ENCODE measurements around the gene CORO2B. TPM values are rescaled to one million over a fixed set of nuclear protein-coding genes. Genes with fewer than 3 reads are reported as not detected.
"Not testable (repeated sequence)": the region's sequence is repeated elsewhere in the genome, so short reads cannot be mapped to it uniquely, and the experiment has no call there.

The CORO2B gene
- total RNA-seq, 6 donors from 2014 or later, result 0.79 to 9.0 (median 2.0) TPM

DNA sequence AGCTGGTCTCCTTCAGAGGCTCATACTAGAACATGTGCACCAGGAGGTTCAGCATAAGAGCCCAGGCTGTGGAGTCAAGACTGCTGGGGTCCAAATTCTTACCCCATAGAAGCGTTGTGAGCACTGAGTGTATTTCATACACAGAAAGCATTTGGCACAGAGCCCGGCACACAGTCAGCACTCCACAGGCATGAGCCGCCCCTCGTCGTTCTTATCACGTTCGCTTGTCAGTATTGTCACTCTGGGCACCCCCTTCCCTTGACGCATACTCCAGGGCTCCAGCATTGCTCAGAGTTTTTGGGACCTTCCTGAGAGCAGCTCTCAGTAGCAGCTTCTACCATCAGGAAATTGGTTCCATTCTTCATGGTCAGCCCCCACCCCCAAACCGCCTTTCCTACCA is 25.2 kb downstream of the CORO2B start:
- no peak overlapping the region for H3K4me3 ChIP-seq
- ATAC-seq (ENCODE audit: low FRiP score in 2 of 2), result no peak

GRCh38 chr15:68604840-68605478 is 26.2 kb downstream of the CORO2B start:
- 74 to 81% methylated on average over 10 of the region's 10 CpGs for WGBS, 2 donors
- H3K27ac ChIP-seq; ATAC-seq (ENCODE audit: low FRiP score in 2 of 2); DNase-seq; H3K27me3 ChIP-seq; H3K4me3 ChIP-seq; H3K36me3 ChIP-seq; H3K9me3 ChIP-seq: not testable (repeated sequence)
- H3K4me1 ChIP-seq, result peaks cover 18 to 28% (median 25%) of the 10 kb centered on the region in 4 donors

More for the DNA sequence above, 25.2 kb downstream of the CORO2B start:
- Histone ChIP-seq H3K36me3 (no peaks in the 10 kb centered on the region), H3K9me3 (no peaks in the 10 kb centered on the region), H3K4me1 (peaks cover 23 to 37% (median 35%) of the 10 kb centered on the region in 4 donors), H3K27me3 (no peaks in the 10 kb centered on the region), H3K27ac (no peak overlapping the region)
- DNase-seq, result no peak
- TF ChIP-seq POLR2AphosphoS5 (IDR thresholded peaks at IDR 0.05) (no peak), POLR2A (IDR thresholded peaks at IDR 0.05) (no peak), EP300 (IDR thresholded peaks at IDR 0.05) (no peak), CTCF (IDR thresholded peaks at IDR 0.05) (no peak)
- WGBS, 2 donors, result 86 to 88% methylated on average over 9 of the region's 9 CpGs

DNA sequence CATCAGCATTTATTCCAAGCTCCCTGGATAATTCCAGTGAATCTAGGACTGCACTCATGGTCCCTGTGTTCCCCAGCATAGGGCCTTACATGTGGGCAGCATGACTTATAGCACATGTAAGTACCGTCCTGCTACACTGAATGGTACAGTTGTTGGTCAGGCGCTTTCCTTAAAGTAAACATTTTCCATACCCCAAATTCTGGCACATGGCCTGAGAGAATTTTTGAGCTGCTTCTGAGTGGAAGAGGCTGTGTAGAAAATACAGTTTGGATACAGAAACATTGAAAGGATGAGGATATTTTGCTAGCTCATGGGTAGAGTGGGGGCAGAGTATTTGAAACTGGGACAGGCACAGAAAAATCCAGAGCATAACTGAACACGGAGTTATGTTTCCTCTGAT is 27.6 kb downstream of the CORO2B start:
- no peak for DNase-seq
- no peak for TF ChIP-seq POLR2AphosphoS5 (IDR thresholded peaks at IDR 0.05)
- no peak for TF ChIP-seq CTCF (IDR thresholded peaks at IDR 0.05)
- TF ChIP-seq EP300 (IDR thresholded peaks at IDR 0.05), result no peak
- no peak for TF ChIP-seq POLR2A (IDR thresholded peaks at IDR 0.05)
- H3K4me1 ChIP-seq, result peaks cover 10 to 17% (median 12%) of the 10 kb centered on the region in 4 donors
- no peaks in the 10 kb centered on the region for H3K27me3 ChIP-seq
- no peaks in the 10 kb centered on the region for H3K36me3 ChIP-seq
- no peaks in the 10 kb centered on the region for H3K9me3 ChIP-seq
- 80 to 92% methylated on average over 3 of the region's 3 CpGs for WGBS, 2 donors
- no peak overlapping the region for H3K27ac ChIP-seq
- no peak for ATAC-seq (ENCODE audit: low FRiP score in 2 of 2)
- H3K4me3 ChIP-seq, result no peak overlapping the region

DNA sequence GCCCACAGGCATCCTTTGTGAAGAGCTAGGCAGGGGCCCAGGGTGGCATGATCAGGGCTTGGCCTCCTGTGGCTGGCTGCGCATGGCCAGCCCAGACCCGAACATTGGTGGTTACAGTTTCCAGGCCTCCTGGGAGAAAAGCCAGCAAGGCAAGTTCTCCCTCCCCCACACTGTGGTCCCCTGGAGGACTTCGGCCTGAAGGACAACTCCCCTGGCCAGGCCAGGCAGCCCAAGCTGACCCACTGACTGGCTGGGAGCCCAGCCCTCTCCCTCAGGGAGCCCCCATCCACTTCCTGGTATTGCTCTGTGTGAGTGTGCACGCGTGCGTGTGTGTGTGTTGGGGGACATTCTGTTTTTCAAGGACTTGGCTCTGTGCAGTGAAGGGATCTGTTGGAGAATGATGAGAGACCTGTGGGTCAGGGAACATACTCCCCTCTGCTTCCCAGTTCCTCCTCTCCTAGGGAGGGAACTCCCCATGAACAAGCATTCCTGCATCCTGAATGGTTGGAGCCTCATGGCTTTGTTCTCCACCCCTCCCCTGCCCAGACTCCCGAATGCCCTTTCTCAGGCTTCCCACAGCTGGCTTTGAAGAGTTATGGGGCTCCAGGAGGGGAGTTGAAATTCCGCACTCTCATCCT is 29.5 kb downstream of the CORO2B start:
- no peaks in the 10 kb centered on the region for H3K27me3 ChIP-seq
- H3K4me1 ChIP-seq, result peaks cover 7 to 14% (median 10%) of the 10 kb centered on the region in 4 donors
- no peaks in the 10 kb centered on the region for H3K36me3 ChIP-seq
- 56 to 60% methylated on average over 5 to 8 of the region's 8 CpGs for WGBS, 2 donors
- H3K27ac ChIP-seq, result peak overlapping the region in 3 of 4 donors; percentile 30 to 48 (median 43)
- H3K4me3 ChIP-seq, result no peak overlapping the region
- H3K9me3 ChIP-seq, result no peaks in the 10 kb centered on the region
- TF ChIP-seq CTCF (IDR thresholded peaks at IDR 0.05) (no peak), POLR2AphosphoS5 (IDR thresholded peaks at IDR 0.05) (peak in 1 of 2 donors; percentile 53), EP300 (IDR thresholded peaks at IDR 0.05) (peak in 2 of 4 donors; percentile 66 to 72)
- DNase-seq, result peak in 1 of 2 donors; percentile 44
- ATAC-seq (ENCODE audit: low FRiP score in 2 of 2), result peak; percentile 50 to 71

- no peaks in the 10 kb centered on the region for H3K27me3 ChIP-seq
- TF ChIP-seq EP300 (IDR thresholded peaks at IDR 0.05) (no peak), POLR2A (IDR thresholded peaks at IDR 0.05) (no peak), POLR2AphosphoS5 (IDR thresholded peaks at IDR 0.05) (no peak), CTCF (IDR thresholded peaks at IDR 0.05) (no peak)
- H3K9me3 ChIP-seq, result no peaks in the 10 kb centered on the region
- DNase-seq, result no peak
- peak overlapping the region in 3 of 4 donors; percentile 30 to 48 (median 43) for H3K27ac ChIP-seq
- ATAC-seq (ENCODE audit: low FRiP score in 2 of 2), result no peak
- WGBS, 2 donors, result 79 to 91% methylated on average over 4 of the region's 4 CpGs
- H3K4me3 ChIP-seq, result no peak overlapping the region
- H3K4me1 ChIP-seq, result peaks cover 8 to 14% (median 12%) of the 10 kb centered on the region in 4 donors
- H3K36me3 ChIP-seq, result no peaks in the 10 kb centered on the region
Observed at GRCh38 chr15:68608844-68609232, 30.0 kb downstream of the CORO2B start.
